ENCODE data around the gene CSTA.
A peak's percentile ranks its signal among the peaks of the same experiment; 100 is the strongest.

CSTA gene

GRCh38 chr3:122383771-122384697, 59.0 kb downstream of the CSTA start, which contains the start of gene FAM162A:
Gene FAM162A (plus strand): TSS chr3:122384182. CDS start chr3:122384266, 84 bp downstream.
- no peaks in the 10 kb centered on the region for H3K9me3 ChIP-seq (ENCODE audit: control insufficient read depth in 1 of 2, low read length in 2 of 2)
- H3K27me3 ChIP-seq (ENCODE audit: low read depth, low read length), result no peaks in the 10 kb centered on the region
- peak within 1 kb of the TSS; percentile 98 for H3K27ac ChIP-seq (ENCODE audit: low read length)
- H3K4me3 ChIP-seq (ENCODE audit: low read depth in 1 of 2, low read length in 2 of 2), result peak within 1 kb of the TSS; percentile 95 to 100
- peaks cover 0 to 8% of the 10 kb centered on the region in 2 donors for H3K36me3 ChIP-seq (ENCODE audit: control insufficient read depth in 1 of 2, insufficient read depth in 2 of 2, low read length in 2 of 2)
- peaks cover 10 to 21% of the 10 kb centered on the region in 2 donors for H3K4me1 ChIP-seq (ENCODE audit: control insufficient read depth in 1 of 2, insufficient read depth in 2 of 2, low read length in 2 of 2)

GRCh38 chr3:122387709-122388108, 62.7 kb downstream of the CSTA start:
- no peak overlapping the region for H3K27ac ChIP-seq (ENCODE audit: low read length)
- no peaks in the 10 kb centered on the region for H3K36me3 ChIP-seq (ENCODE audit: control insufficient read depth in 1 of 2, insufficient read depth in 2 of 2, low read length in 2 of 2)
- H3K4me1 ChIP-seq (ENCODE audit: control insufficient read depth in 1 of 2, insufficient read depth in 2 of 2, low read length in 2 of 2), result peaks cover 5 to 18% of the 10 kb centered on the region in 2 donors
- no peak overlapping the region for H3K4me3 ChIP-seq (ENCODE audit: low read depth in 1 of 2, low read length in 2 of 2)
- H3K27me3 ChIP-seq (ENCODE audit: low read depth, low read length), result no peaks in the 10 kb centered on the region
- H3K9me3 ChIP-seq (ENCODE audit: control insufficient read depth in 1 of 2, low read length in 2 of 2), result no peaks in the 10 kb centered on the region

- Histone ChIP-seq H3K9me3 (ENCODE audit: control insufficient read depth in 1 of 2, low read length in 2 of 2) (no peaks in the 10 kb centered on the region), H3K4me1 (ENCODE audit: control insufficient read depth in 1 of 2, insufficient read depth in 2 of 2, low read length in 2 of 2) (peaks cover 5 to 18% of the 10 kb centered on the region in 2 donors), H3K27me3 (ENCODE audit: low read depth, low read length) (no peaks in the 10 kb centered on the region), H3K27ac (ENCODE audit: low read length) (no peak overlapping the region), H3K36me3 (ENCODE audit: control insufficient read depth in 1 of 2, insufficient read depth in 2 of 2, low read length in 2 of 2) (no peaks in the 10 kb centered on the region), H3K4me3 (ENCODE audit: low read depth in 1 of 2, low read length in 2 of 2) (no peak overlapping the region)
Measured at GRCh38 chr3:122389197-122389596, 64.1 kb downstream of the CSTA start.

GRCh38 chr3:122389892-122390291, 64.8 kb downstream of the CSTA start:
- Histone ChIP-seq H3K4me3 (ENCODE audit: low read depth in 1 of 2, low read length in 2 of 2) (no peak overlapping the region), H3K36me3 (ENCODE audit: control insufficient read depth in 1 of 2, insufficient read depth in 2 of 2, low read length in 2 of 2) (no peaks in the 10 kb centered on the region), H3K4me1 (ENCODE audit: control insufficient read depth in 1 of 2, insufficient read depth in 2 of 2, low read length in 2 of 2) (peaks cover 5 to 14% of the 10 kb centered on the region in 2 donors), H3K27ac (ENCODE audit: low read length) (no peak overlapping the region), H3K27me3 (ENCODE audit: low read depth, low read length) (no peaks in the 10 kb centered on the region), H3K9me3 (ENCODE audit: control insufficient read depth in 1 of 2, low read length in 2 of 2) (no peaks in the 10 kb centered on the region)

- no peak overlapping the region for H3K27ac ChIP-seq (ENCODE audit: low read length)
- no peaks in the 10 kb centered on the region for H3K36me3 ChIP-seq (ENCODE audit: control insufficient read depth in 1 of 2, insufficient read depth in 2 of 2, low read length in 2 of 2)
- no peak overlapping the region for H3K4me3 ChIP-seq (ENCODE audit: low read depth in 1 of 2, low read length in 2 of 2)
- no peaks in the 10 kb centered on the region for H3K27me3 ChIP-seq (ENCODE audit: low read depth, low read length)
- H3K9me3 ChIP-seq (ENCODE audit: control insufficient read depth in 1 of 2, low read length in 2 of 2), result no peaks in the 10 kb centered on the region
- peaks cover 0 to 7% of the 10 kb centered on the region in 2 donors for H3K4me1 ChIP-seq (ENCODE audit: control insufficient read depth in 1 of 2, insufficient read depth in 2 of 2, low read length in 2 of 2)
Measured at GRCh38 chr3:122390665-122391064, 65.6 kb downstream of the CSTA start.

Data from muscle layer of duodenum (tissue), 2 donors.